Measurements from ENCODE around the gene CHST9.
"Not testable (repeated sequence)": the region's sequence is repeated elsewhere in the genome, so short reads cannot be mapped to it uniquely, and the experiment has no call there.

Gene CHST9

DNA sequence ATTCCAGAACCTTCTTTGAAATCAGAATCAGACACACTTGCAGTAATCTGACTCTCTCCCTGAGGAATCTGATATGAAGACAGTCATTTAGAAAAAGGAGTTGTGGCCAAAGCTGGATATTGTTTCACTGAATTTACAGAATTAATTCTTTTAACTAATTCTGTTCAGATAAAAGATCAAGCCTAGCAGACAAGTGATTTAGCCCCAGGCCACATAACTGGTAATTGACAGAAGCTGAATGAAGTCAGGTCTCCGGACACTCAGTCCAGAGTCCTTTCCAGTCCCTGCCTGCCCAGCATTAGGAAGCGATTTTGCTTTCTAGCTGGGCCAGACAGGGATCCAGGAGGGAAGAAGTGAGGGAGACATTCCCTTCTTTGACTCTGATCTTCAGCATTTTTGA lies 208.9 kb downstream of the CHST9 start:
- DNase-seq (ENCODE audit: extremely low read depth, low read depth) = no peak
- H3K4me3 ChIP-seq (replicated peaks; ENCODE audit: low read depth, low read length) = no peak overlapping the region
- TF ChIP-seq, protein P1, sequence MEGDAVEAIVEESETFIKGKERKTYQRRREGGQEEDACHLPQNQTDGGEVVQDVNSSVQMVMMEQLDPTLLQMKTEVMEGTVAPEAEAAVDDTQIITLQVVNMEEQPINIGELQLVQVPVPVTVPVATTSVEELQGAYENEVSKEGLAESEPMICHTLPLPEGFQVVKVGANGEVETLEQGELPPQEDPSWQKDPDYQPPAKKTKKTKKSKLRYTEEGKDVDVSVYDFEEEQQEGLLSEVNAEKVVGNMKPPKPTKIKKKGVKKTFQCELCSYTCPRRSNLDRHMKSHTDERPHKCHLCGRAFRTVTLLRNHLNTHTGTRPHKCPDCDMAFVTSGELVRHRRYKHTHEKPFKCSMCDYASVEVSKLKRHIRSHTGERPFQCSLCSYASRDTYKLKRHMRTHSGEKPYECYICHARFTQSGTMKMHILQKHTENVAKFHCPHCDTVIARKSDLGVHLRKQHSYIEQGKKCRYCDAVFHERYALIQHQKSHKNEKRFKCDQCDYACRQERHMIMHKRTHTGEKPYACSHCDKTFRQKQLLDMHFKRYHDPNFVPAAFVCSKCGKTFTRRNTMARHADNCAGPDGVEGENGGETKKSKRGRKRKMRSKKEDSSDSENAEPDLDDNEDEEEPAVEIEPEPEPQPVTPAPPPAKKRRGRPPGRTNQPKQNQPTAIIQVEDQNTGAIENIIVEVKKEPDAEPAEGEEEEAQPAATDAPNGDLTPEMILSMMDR (IDR thresholded peaks at IDR 0.05; ENCODE audit: low read depth, low read length, missing control alignments) = no peak

DNA sequence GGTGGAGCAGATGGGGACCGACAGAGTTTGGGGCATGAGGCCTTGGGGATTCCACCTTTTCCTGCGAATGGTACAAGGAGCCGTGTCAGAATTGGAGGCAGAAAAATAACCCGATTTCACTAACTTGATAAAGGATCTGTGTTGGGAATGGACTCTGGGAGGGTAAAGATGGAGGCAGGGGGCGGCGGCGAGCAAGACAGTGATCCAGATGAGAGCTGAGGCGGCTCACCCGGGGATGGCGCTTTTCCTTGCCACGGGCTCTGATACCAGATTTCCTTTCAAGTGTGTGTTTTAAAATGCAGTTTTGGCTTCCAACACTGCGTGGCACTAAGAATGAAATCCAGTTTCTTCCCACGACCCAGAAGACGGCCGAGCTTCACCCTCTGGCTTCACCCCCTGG lies 212.6 kb downstream of the CHST9 start:
- not testable (repeated sequence) for H3K4me3 ChIP-seq (replicated peaks; ENCODE audit: low read depth, low read length); DNase-seq (ENCODE audit: extremely low read depth, low read depth)

DNA sequence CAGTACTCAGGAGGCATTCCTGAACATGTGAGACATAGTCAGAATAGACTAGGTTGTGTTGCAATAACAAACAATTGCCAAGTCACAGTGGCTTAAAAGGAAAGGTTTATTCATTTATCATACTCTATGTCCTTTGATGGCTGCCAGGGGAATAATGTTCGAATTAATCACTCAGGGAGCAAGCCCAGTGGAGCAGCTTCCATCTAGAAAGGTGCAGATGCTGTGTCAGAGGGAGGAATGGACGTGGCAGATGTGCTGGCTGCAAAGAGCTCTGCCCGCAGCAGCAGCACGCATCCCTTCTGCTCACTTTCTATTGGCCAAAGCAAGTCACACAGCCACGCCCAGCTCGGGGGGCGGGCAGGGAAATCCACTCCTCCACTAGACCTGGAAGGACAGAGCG lies 213.7 kb downstream of the CHST9 start:
- DNase-seq (ENCODE audit: extremely low read depth, low read depth) = no peak
- TF ChIP-seq, protein P1 (IDR thresholded peaks at IDR 0.05; ENCODE audit: low read depth, low read length, missing control alignments) = no peak
- H3K4me3 ChIP-seq (replicated peaks; ENCODE audit: low read depth, low read length) = no peak overlapping the region

DNA sequence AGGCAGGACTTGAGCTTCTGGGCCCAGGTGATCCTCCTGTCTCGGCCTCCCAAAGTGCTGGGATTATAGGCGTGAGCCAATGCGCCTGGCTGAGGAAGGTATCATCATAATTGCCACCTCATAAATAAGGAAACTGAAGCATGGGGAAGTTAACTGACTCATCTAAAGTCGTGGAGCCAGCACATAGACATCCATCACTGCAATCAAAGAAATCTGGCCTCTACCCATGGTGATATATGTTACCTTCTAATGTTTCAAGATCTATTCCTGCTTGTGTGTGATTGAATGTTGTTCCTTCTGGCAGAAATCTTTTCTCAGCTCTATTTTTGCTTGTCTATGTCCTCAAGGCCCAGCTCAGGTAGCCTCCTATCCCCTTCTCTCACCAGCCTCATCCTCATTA lies 214.5 kb downstream of the CHST9 start:
- no peak for DNase-seq (ENCODE audit: extremely low read depth, low read depth)
- H3K4me3 ChIP-seq (replicated peaks; ENCODE audit: low read depth, low read length) = no peak overlapping the region
- TF ChIP-seq, protein P1 (IDR thresholded peaks at IDR 0.05; ENCODE audit: low read depth, low read length, missing control alignments) = no peak

DNA sequence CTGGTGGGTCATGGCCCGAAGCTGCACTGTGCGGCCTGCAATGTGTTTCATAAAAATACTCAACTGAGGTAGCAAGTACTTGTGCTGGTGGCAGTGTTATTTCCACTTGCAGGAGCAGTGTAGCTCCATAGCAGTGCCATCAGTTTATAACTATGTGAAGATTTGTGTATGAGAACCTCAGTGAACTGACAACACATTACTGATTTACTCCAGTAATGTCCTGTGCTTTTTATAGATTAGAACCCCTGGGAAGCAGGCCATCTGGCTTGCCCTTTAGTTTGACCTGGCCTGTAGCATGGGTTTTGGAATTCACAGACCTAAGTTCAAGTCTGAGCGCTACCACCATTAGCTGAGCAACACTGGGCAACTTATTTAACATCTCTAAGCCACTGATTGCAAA lies 219.9 kb downstream of the CHST9 start:
- no peak overlapping the region for H3K4me3 ChIP-seq (replicated peaks; ENCODE audit: low read depth, low read length)
- no peak for DNase-seq (ENCODE audit: extremely low read depth, low read depth)
- TF ChIP-seq, protein P1 (IDR thresholded peaks at IDR 0.05; ENCODE audit: low read depth, low read length, missing control alignments) = no peak

DNA sequence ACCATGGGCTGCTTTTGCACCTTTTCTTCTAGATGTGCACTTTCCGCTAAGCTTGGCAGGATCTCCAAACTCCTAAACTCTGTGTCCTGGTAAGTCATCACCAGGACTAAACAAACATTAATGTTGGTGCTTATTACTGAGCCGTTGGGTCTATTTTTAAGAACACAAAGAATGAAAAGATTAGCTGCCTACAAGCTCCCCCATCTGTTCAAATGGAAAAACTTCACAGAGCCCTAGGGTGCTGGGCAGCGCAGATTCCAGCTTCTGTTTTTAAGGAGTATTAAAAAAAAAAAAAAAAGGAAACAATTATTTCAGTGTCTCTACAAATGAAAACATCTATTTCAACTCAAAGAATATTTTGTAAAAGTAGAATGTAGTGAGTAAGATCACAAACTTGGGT lies 221.8 kb downstream of the CHST9 start:
- H3K4me3 ChIP-seq (replicated peaks; ENCODE audit: low read depth, low read length) = no peak overlapping the region
- DNase-seq (ENCODE audit: extremely low read depth, low read depth) = no peak
- TF ChIP-seq, protein P1 (IDR thresholded peaks at IDR 0.05; ENCODE audit: low read depth, low read length, missing control alignments) = no peak

DNA sequence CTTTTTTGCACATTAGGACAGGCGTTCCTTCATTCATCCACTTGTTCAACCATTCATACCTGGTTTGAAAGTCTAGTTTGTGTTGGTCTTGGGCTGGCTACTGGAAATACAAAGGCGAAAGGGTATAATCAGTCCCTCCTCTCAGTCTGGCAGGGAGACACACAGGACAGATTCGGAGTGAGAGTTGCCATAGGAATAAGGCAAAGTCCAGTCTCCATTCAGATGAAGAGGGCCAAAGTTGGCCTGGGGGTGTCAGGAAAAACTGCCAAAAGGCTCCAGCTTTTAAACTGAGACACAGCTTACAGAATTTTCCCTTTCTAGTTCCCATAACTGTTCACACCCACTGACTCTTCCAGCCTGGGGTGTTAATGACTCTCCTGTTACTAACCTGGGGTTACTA lies 223.3 kb downstream of the CHST9 start:
- no peak for DNase-seq (ENCODE audit: extremely low read depth, low read depth)
- H3K4me3 ChIP-seq (replicated peaks; ENCODE audit: low read depth, low read length) = no peak overlapping the region
- TF ChIP-seq, protein P1 (IDR thresholded peaks at IDR 0.05; ENCODE audit: low read depth, low read length, missing control alignments) = no peak

Measured in HFF-Myc (cell line).